Activated B cell treated with CpG ODN at 0.5 μM for 24 hours (primary cell): ENCODE data around the gene MBOAT1. TPM values are rescaled to one million over a fixed set of nuclear protein-coding genes. Genes with fewer than 3 reads are reported as not detected.

Experiments
- ATAC-seq: fragments of 200-7000 bp; cut with Tn5 transposase; one replicate; pipeline ENCODE4 v1.10.0; 2021; ENCODE audit warnings: low read depth, mild to moderate bottlenecking, moderate library complexity
- CTCF ChIA-PET: fragments of 350-600 bp; sonication (Branson Sonifier 250); formaldehyde crosslinking; loops from one replicate; lab custom pipeline; 2021; ENCODE audit warnings: antibody characterized with exemption; lab: Charles Lee
- POLR2A ChIA-PET: fragments of 350-600 bp; sonication (Branson Sonifier 250); formaldehyde crosslinking; loops from one replicate; lab custom pipeline; 2021; ENCODE audit warnings: antibody characterized with exemption; lab: Charles Lee
- DNase-seq: peaks from one replicate; pipeline ENCODE4 v3.0.0; 2022
- H3K27ac Mint-ChIP-seq: one replicate; pipeline ENCODE4 v1.8.0; 2020; ENCODE audit warnings: mixed read lengths
- H3K27me3 Mint-ChIP-seq: one replicate; pipeline ENCODE4 v1.8.0; 2021; ENCODE audit warnings: mixed read lengths
- H3K36me3 Mint-ChIP-seq: one replicate; pipeline ENCODE4 v1.8.0; 2021; ENCODE audit warnings: low read depth, mixed read lengths
- H3K4me1 Mint-ChIP-seq: one replicate; pipeline ENCODE4 v1.8.0; 2021; ENCODE audit warnings: mixed read lengths
- H3K4me3 Mint-ChIP-seq: one replicate; pipeline ENCODE4 v1.8.0; 2020; ENCODE audit warnings: mild to moderate bottlenecking, mixed read lengths
- H3K9me3 Mint-ChIP-seq: one replicate; pipeline ENCODE4 v1.8.0; 2020; ENCODE audit warnings: mixed read lengths
- intact Hi-C: fragments of 100-400 bp; cut with micrococcal nuclease; formaldehyde crosslinking; loops from one replicate; pipeline ENCODE4 v1.15.1; 2024
- total RNA-seq: library from RNA; stranded (reverse); gene quantifications from 2 replicates; pipeline ENCODE4 v1.2.3, GENCODE V29; 2022
- TF ChIP-seq, protein P1 (sequence below): fragments of 200-600 bp; IDR thresholded peaks from one replicate; pipeline ENCODE4 v1.8.0; 2022; ENCODE audit warnings: antibody characterized with exemption, mild to moderate bottlenecking

Gene MBOAT1
- total RNA-seq, 1 donor from 2014 or later = 3.7 TPM

GRCh38 chr6:20158676-20159075, 53.6 kb downstream of the MBOAT1 start:
- Mint-ChIP-seq H3K36me3 (no peaks in the 10 kb centered on the region), H3K4me1 (no peaks in the 10 kb centered on the region), H3K27ac (no peak overlapping the region), H3K9me3 (peaks cover 4% of the 10 kb centered on the region), H3K4me3 (no peak overlapping the region), H3K27me3 (no peaks in the 10 kb centered on the region)
- CTCF ChIA-PET = no interaction called here
- intact Hi-C loops = no loop called here
- POLR2A ChIA-PET = no interaction called here
- DNase-seq (no peak), ATAC-seq (no peak)
- TF ChIP-seq, protein P1, sequence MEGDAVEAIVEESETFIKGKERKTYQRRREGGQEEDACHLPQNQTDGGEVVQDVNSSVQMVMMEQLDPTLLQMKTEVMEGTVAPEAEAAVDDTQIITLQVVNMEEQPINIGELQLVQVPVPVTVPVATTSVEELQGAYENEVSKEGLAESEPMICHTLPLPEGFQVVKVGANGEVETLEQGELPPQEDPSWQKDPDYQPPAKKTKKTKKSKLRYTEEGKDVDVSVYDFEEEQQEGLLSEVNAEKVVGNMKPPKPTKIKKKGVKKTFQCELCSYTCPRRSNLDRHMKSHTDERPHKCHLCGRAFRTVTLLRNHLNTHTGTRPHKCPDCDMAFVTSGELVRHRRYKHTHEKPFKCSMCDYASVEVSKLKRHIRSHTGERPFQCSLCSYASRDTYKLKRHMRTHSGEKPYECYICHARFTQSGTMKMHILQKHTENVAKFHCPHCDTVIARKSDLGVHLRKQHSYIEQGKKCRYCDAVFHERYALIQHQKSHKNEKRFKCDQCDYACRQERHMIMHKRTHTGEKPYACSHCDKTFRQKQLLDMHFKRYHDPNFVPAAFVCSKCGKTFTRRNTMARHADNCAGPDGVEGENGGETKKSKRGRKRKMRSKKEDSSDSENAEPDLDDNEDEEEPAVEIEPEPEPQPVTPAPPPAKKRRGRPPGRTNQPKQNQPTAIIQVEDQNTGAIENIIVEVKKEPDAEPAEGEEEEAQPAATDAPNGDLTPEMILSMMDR = no peak

DNA sequence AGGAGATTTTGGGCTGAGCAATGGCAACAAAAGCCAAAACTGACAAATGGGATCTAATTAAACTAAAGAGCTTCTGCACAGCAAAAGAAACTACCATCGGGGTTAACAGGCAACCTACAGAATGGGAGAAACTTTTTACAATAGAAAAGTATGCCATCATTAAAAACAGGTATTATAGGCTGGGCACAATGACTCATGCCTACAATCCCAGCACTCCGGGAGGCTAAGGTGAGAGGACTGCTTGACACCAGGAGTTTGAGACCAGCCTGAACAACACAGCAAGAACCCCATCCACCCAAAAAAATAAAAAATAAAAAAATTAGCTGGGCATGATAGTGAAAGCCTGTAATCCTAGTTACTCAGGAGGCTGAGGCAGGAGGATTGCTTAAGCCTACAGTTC, 55.4 kb downstream of the MBOAT1 start:
- no peaks in the 10 kb centered on the region for H3K36me3 Mint-ChIP-seq
- no peaks in the 10 kb centered on the region for H3K4me1 Mint-ChIP-seq
- H3K27me3 Mint-ChIP-seq = no peaks in the 10 kb centered on the region
- no peak overlapping the region for H3K4me3 Mint-ChIP-seq
- CTCF ChIA-PET = no interaction called here
- TF ChIP-seq, protein P1 = no peak
- peaks cover 4% of the 10 kb centered on the region for H3K9me3 Mint-ChIP-seq
- POLR2A ChIA-PET = interaction anchor here (0.5 kb wide), 1 partner anchor 9 kb away, joined by 3 read pairs; no protein-coding TSS in a partner anchor
- DNase-seq (no peak), ATAC-seq (no peak)
- intact Hi-C loops = no loop called here
- H3K27ac Mint-ChIP-seq = no peak overlapping the region

DNA sequence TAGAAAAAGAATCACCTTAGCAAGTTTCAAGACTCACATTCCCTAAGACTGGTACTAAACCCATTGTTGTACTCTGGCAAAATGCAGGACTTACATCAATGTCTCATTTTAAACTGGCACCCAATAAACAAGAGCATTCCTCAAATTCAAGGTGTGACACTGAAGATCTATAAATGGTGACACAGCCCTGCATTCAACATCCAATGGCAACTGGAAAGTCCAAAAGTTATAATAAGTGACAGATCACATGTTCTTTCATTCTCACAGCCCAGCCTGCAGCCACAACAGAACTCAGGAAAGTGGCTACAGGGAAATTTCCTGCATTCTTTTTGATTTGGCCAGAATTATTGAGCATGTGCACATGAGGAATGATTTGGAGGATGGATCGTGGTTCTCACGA, 57.5 kb downstream of the MBOAT1 start:
- Mint-ChIP-seq H3K36me3 (peaks cover 9% of the 10 kb centered on the region), H3K27ac (no peak overlapping the region), H3K27me3 (no peaks in the 10 kb centered on the region), H3K4me1 (no peaks in the 10 kb centered on the region), H3K9me3 (peaks cover 4% of the 10 kb centered on the region), H3K4me3 (no peak overlapping the region)
- POLR2A ChIA-PET = no interaction called here
- ATAC-seq (no peak), DNase-seq (no peak)
- intact Hi-C loops = no loop called here
- TF ChIP-seq, protein P1 = no peak
- CTCF ChIA-PET = no interaction called here

- H3K9me3 Mint-ChIP-seq = no peaks in the 10 kb centered on the region
- intact Hi-C loops = no loop called here
- no peak overlapping the region for H3K4me3 Mint-ChIP-seq
- H3K27me3 Mint-ChIP-seq = no peaks in the 10 kb centered on the region
- H3K36me3 Mint-ChIP-seq = peaks cover 9% of the 10 kb centered on the region
- ChIA-PET CTCF (no interaction called here), POLR2A (no interaction called here)
- no peaks in the 10 kb centered on the region for H3K4me1 Mint-ChIP-seq
- DNase-seq = no peak
- H3K27ac Mint-ChIP-seq = no peak overlapping the region
- TF ChIP-seq, protein P1 = no peak
- ATAC-seq = no peak
Measured at GRCh38 chr6:20153194-20153593, 59.1 kb downstream of the MBOAT1 start.

DNA sequence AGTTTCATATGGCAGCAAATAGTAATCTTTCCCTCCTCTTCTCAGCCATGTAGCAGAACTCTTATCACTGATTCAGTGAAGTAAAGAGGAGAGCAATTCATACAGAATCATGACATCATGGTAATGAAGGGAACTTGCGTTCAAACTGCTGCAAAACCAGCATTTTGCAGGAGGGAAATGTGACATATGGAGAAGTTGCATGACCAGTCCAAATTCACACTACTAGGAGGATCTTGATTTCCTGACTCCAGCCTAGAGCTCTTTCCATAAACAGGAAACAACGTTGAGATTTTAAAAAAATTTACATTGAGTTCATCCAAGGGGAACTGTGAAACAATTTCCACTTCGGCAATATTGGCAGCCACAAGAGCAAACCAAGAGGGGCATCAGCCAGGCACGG, 63.8 kb downstream of the MBOAT1 start:
- no peak overlapping the region for H3K27ac Mint-ChIP-seq
- ChIA-PET POLR2A (no interaction called here), CTCF (no interaction called here)
- peaks cover 3% of the 10 kb centered on the region for H3K9me3 Mint-ChIP-seq
- peaks cover 14% of the 10 kb centered on the region for H3K36me3 Mint-ChIP-seq
- H3K4me3 Mint-ChIP-seq = no peak overlapping the region
- TF ChIP-seq, protein P1 = no peak
- no peaks in the 10 kb centered on the region for H3K4me1 Mint-ChIP-seq
- DNase-seq (no peak), ATAC-seq (no peak)
- H3K27me3 Mint-ChIP-seq = no peaks in the 10 kb centered on the region
- intact Hi-C loops = no loop called here
